Peyer's patch (tissue), 4 donors: Measurements from ENCODE around the gene DLX3. TPM values are rescaled to one million over a fixed set of nuclear protein-coding genes. Genes with fewer than 3 reads are reported as not detected.

ENCODE experiments used
- DNase-seq, 3 donors: peaks; one replicate each; pipeline ENCODE4 v3.0.0-alpha.2; 2017 to 2019
- H3K27ac ChIP-seq, 4 donors: fragments of 200-600 bp; sonication (generic); one replicate each; pipeline ENCODE4 v1.5.1; 2016 to 2019
- H3K27me3 ChIP-seq, 2 donors: fragments of 200-600 bp; sonication (generic); one replicate each; pipeline ENCODE4 v1.5.1; 2019
- H3K36me3 ChIP-seq, 3 donors: fragments of 200-600 bp; sonication (generic); one replicate each; pipeline ENCODE4 v1.5.1; 2016 to 2019
- H3K4me1 ChIP-seq, 4 donors: fragments of 200-600 bp; sonication (generic); one replicate each; pipeline ENCODE4 v1.5.1; 2016 to 2019
- H3K4me3 ChIP-seq, 4 donors: fragments of 200-600 bp; sonication (generic); 1 replicate in 3 of 4; 2 replicates in 1 of 4; pipeline ENCODE4 v1.5.1; 2016 to 2019; ENCODE audit warnings: mild to moderate bottlenecking in 1 of 4
- H3K9me3 ChIP-seq, 4 donors: fragments of 200-600 bp; sonication (generic); one replicate each; pipeline ENCODE4 v1.5.1; 2016 to 2019; ENCODE audit warnings: mild to moderate bottlenecking in 1 of 4
- POLR2A ChIP-seq, 2 donors: fragments of 450-650 bp; IDR thresholded peaks; one replicate each; pipeline ENCODE4 v1.5.1; 2017; ENCODE audit warnings: antibody characterized with exemption in 2 of 2, mild to moderate bottlenecking in 2 of 2, moderate library complexity in 2 of 2
- total RNA-seq, 4 donors: library from RNA; depleted of rRNA; stranded (reverse); fragments of >200 nt; gene quantifications; one replicate each; pipeline ENCODE4 v1.1.0, GENCODE V29; 2016
- TF ChIP-seq, protein P1 (sequence below), 6 experiments: fragments of 450-650 bp in 4 of 6; fragments of 200-600 bp in 2 of 6; sonication (generic) in 1 of 6; IDR thresholded peaks; one replicate each; pipeline ENCODE4 v1.5.1; 2017 to 2019; ENCODE audit warnings: antibody characterized with exemption in 6 of 6, mild to moderate bottlenecking in 3 of 6, moderate library complexity in 1 of 6

The DLX3 gene
- total RNA-seq, 4 donors from 2014 or later: not detected

- Histone ChIP-seq H3K27me3 (peaks cover 0 to 12% of the 10 kb centered on the region in 2 donors), H3K27ac (no peak overlapping the region), H3K4me1 (peaks cover 0 to 4% (median 0%) of the 10 kb centered on the region in 4 donors), H3K9me3 (no peaks in the 10 kb centered on the region), H3K36me3 (no peaks in the 10 kb centered on the region), H3K4me3 (no peak overlapping the region)
- TF ChIP-seq, protein P1, sequence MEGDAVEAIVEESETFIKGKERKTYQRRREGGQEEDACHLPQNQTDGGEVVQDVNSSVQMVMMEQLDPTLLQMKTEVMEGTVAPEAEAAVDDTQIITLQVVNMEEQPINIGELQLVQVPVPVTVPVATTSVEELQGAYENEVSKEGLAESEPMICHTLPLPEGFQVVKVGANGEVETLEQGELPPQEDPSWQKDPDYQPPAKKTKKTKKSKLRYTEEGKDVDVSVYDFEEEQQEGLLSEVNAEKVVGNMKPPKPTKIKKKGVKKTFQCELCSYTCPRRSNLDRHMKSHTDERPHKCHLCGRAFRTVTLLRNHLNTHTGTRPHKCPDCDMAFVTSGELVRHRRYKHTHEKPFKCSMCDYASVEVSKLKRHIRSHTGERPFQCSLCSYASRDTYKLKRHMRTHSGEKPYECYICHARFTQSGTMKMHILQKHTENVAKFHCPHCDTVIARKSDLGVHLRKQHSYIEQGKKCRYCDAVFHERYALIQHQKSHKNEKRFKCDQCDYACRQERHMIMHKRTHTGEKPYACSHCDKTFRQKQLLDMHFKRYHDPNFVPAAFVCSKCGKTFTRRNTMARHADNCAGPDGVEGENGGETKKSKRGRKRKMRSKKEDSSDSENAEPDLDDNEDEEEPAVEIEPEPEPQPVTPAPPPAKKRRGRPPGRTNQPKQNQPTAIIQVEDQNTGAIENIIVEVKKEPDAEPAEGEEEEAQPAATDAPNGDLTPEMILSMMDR (IDR thresholded peaks at IDR 0.05): no peak
- no peak for TF ChIP-seq POLR2A (IDR thresholded peaks at IDR 0.05)
- DNase-seq: no peak
Measured at GRCh38 chr17:49977463-49978389, 17.3 kb downstream of the DLX3 start.

GRCh38 chr17:49976828-49977202 lies 18.2 kb downstream of the DLX3 start:
- H3K9me3 ChIP-seq: no peaks in the 10 kb centered on the region
- peaks cover 0 to 13% (median 0%) of the 10 kb centered on the region in 4 donors for H3K4me1 ChIP-seq
- DNase-seq: no peak
- no peak overlapping the region for H3K4me3 ChIP-seq
- no peak overlapping the region for H3K27ac ChIP-seq
- no peaks in the 10 kb centered on the region for H3K36me3 ChIP-seq
- H3K27me3 ChIP-seq: peaks cover 0 to 21% of the 10 kb centered on the region in 2 donors
- TF ChIP-seq, protein P1 (IDR thresholded peaks at IDR 0.05): no peak
- no peak for TF ChIP-seq POLR2A (IDR thresholded peaks at IDR 0.05)

DNA sequence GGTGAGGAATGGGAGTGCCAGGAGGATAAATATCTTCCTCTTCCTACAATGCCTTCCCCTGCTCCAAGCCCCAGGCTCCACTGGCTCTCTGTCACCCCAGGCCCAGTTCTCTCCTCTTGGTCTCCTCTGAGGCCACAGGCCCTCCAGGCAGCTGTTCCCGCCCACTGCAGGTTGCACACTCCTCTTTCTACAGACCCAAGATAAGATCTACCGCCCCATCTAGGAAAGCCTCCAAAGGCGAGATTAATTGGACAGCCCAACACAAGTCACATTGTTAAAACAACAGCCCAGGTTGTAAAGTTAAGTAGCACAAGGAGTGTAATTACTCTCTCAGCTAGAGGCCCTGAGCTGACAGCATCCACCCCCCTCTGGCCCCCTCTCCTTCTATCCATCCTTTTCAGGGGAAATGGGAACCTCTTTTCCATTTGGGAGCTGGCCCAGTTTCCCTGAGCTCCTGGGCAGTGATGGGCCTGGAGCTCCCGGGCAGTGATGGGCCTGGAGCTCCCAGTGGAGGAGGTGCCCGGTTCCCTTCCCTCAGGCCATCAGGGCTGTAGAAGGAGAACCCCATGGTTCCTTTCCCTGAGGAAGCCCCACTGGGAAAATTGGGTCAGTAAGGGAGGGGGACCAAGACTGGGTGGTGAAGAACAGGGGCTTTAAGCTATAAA lies 18.7 kb downstream of the DLX3 start:
- Histone ChIP-seq H3K4me3 (no peak overlapping the region), H3K27ac (no peak overlapping the region), H3K27me3 (peaks cover 0 to 26% of the 10 kb centered on the region in 2 donors), H3K9me3 (no peaks in the 10 kb centered on the region), H3K36me3 (no peaks in the 10 kb centered on the region), H3K4me1 (peaks cover 0 to 17% (median 0%) of the 10 kb centered on the region in 4 donors)
- DNase-seq: no peak
- no peak for TF ChIP-seq POLR2A (IDR thresholded peaks at IDR 0.05)
- TF ChIP-seq, protein P1 (IDR thresholded peaks at IDR 0.05): no peak

- Histone ChIP-seq H3K27ac (no peak overlapping the region), H3K4me3 (no peak overlapping the region), H3K27me3 (peaks cover 0 to 34% of the 10 kb centered on the region in 2 donors), H3K9me3 (no peaks in the 10 kb centered on the region), H3K36me3 (no peaks in the 10 kb centered on the region), H3K4me1 (peaks cover 0 to 17% (median 0%) of the 10 kb centered on the region in 4 donors)
- no peak for TF ChIP-seq POLR2A (IDR thresholded peaks at IDR 0.05)
- TF ChIP-seq, protein P1 (IDR thresholded peaks at IDR 0.05): no peak
- DNase-seq: no peak
Measured at GRCh38 chr17:49975531-49975930, 19.5 kb downstream of the DLX3 start.

- Histone ChIP-seq H3K27me3 (peaks cover 0 to 54% of the 10 kb centered on the region in 2 donors), H3K36me3 (no peaks in the 10 kb centered on the region), H3K4me1 (peaks cover 0 to 34% (median 10%) of the 10 kb centered on the region in 4 donors), H3K27ac (no peak overlapping the region), H3K4me3 (no peak overlapping the region), H3K9me3 (no peaks in the 10 kb centered on the region)
- TF ChIP-seq, protein P1 (IDR thresholded peaks at IDR 0.05): no peak
- TF ChIP-seq POLR2A (IDR thresholded peaks at IDR 0.05): no peak
- no peak for DNase-seq
Measured at GRCh38 chr17:49973271-49973615, 21.8 kb downstream of the DLX3 start.
